Trophoblast cell (in vitro differentiated cells and primary cell): ENCODE data around the gene DHPS.
"Not testable (repeated sequence)": the region's sequence is repeated elsewhere in the genome, so short reads cannot be mapped to it uniquely, and the experiment has no call there.

ENCODE experiments used
- DNase-seq, 2 donors: peaks; one replicate each; pipeline ENCODE4 v3.0.0-alpha.2; 2016
- H2AFZ ChIP-seq: 2 replicates; pipeline ENCODE4 v1.6.1; 2013; ENCODE audit warnings: low read length, moderate library complexity, mild to moderate bottlenecking; ENCODE audit not compliant: insufficient read depth, poor library complexity
- H2AK5ac ChIP-seq: 2 replicates; pipeline ENCODE4 v1.6.1; 2013; ENCODE audit warnings: mild to moderate bottlenecking, low read length
- H2BK120ac ChIP-seq: 2 replicates; pipeline ENCODE4 v1.6.1; 2013; ENCODE audit warnings: low read length, mild to moderate bottlenecking, moderate library complexity; ENCODE audit not compliant: insufficient read depth, poor library complexity
- H2BK12ac ChIP-seq: 2 replicates; pipeline ENCODE4 v1.6.1; 2013; ENCODE audit warnings: mild to moderate bottlenecking, low read length, moderate library complexity
- H2BK5ac ChIP-seq: 2 replicates; pipeline ENCODE4 v1.6.1; 2013; ENCODE audit warnings: low read length, low read depth, moderate library complexity, mild to moderate bottlenecking; ENCODE audit not compliant: poor library complexity
- H3K14ac ChIP-seq: 2 replicates; pipeline ENCODE4 v1.6.1; 2013; ENCODE audit warnings: mild to moderate bottlenecking, low read length
- H3K18ac ChIP-seq: 2 replicates; pipeline ENCODE4 v1.6.1; 2013; ENCODE audit warnings: mild to moderate bottlenecking, low read length
- H3K23ac ChIP-seq: 2 replicates; pipeline ENCODE4 v1.6.1; 2013; ENCODE audit warnings: low read length
- H3K27ac ChIP-seq: 2 replicates; pipeline ENCODE4 v1.5.1; 2013; ENCODE audit warnings: low read depth, mild to moderate bottlenecking, inconsistent platforms, low read length, moderate library complexity
- H3K27me3 ChIP-seq: 2 replicates; pipeline ENCODE4 v1.6.1; 2013; ENCODE audit warnings: inconsistent platforms, mild to moderate bottlenecking, low read length, moderate library complexity; ENCODE audit not compliant: insufficient read depth
- H3K36me3 ChIP-seq, 2 experiments: 1 replicate in 1 of 2; 2 replicates in 1 of 2; pipeline ENCODE4 v1.6.1; 2013; ENCODE audit warnings: low read length in 2 of 2, mild to moderate bottlenecking in 2 of 2, moderate library complexity in 1 of 2; ENCODE audit not compliant: insufficient read depth in 2 of 2, control insufficient read depth in 1 of 2
- H3K4ac ChIP-seq: 2 replicates; pipeline ENCODE4 v1.6.1; 2013; ENCODE audit warnings: low read depth, mild to moderate bottlenecking, low read length, moderate library complexity
- H3K4me1 ChIP-seq, 2 experiments: 1 replicate in 1 of 2; 2 replicates in 1 of 2; pipeline ENCODE4 v1.6.1; 2013; ENCODE audit warnings: low read length in 2 of 2, mild to moderate bottlenecking in 2 of 2, moderate library complexity in 1 of 2; ENCODE audit not compliant: insufficient read depth in 2 of 2, control insufficient read depth in 1 of 2
- H3K4me2 ChIP-seq: 2 replicates; pipeline ENCODE4 v1.6.1; 2013; ENCODE audit warnings: inconsistent platforms, mild to moderate bottlenecking, low read length, moderate library complexity
- H3K4me3 ChIP-seq: 2 replicates; pipeline ENCODE4 v1.5.1; 2013; ENCODE audit warnings: mild to moderate bottlenecking, low read depth, low read length, inconsistent platforms
- H3K79me1 ChIP-seq: one replicate; pipeline ENCODE4 v1.6.1; 2013; ENCODE audit warnings: low read length
- H3K79me2 ChIP-seq: 2 replicates; pipeline ENCODE4 v1.6.1; 2013; ENCODE audit warnings: low read length, mild to moderate bottlenecking; ENCODE audit not compliant: control insufficient read depth, insufficient read depth, poor library complexity
- H3K9ac ChIP-seq: 2 replicates; pipeline ENCODE4 v1.6.1; 2013; ENCODE audit warnings: mild to moderate bottlenecking, low read length
- H3K9me3 ChIP-seq: 2 replicates; pipeline ENCODE4 v1.6.1; 2013; ENCODE audit warnings: low read depth, mild to moderate bottlenecking, control low read depth, inconsistent platforms, low read length; ENCODE audit not compliant: insufficient read depth
- H4K12ac ChIP-seq: 2 replicates; pipeline ENCODE4 v1.6.1; 2013; ENCODE audit warnings: low read depth, mild to moderate bottlenecking, low read length, moderate library complexity
- H4K8ac ChIP-seq: 2 replicates; pipeline ENCODE4 v1.6.1; 2013; ENCODE audit warnings: low read depth, mild to moderate bottlenecking, low read length, moderate library complexity
- H4K91ac ChIP-seq: one replicate; pipeline ENCODE4 v1.6.1; 2013; ENCODE audit warnings: low read depth, mild to moderate bottlenecking, low read length, moderate library complexity
- WGBS: extraction: QIAGEN DNeasy Blood & Tissue Kit; methylation state at CpG from one replicate; pipeline ENCODE4 v1.1.7; 2013; ENCODE audit warnings: missing lambda C conversion rate; ENCODE audit not compliant: insufficient read length, insufficient coverage; ENCODE audit errors: extremely low coverage; 5-methylcytosine and 5-hydroxymethylcytosine counted together

Gene DHPS

DNA sequence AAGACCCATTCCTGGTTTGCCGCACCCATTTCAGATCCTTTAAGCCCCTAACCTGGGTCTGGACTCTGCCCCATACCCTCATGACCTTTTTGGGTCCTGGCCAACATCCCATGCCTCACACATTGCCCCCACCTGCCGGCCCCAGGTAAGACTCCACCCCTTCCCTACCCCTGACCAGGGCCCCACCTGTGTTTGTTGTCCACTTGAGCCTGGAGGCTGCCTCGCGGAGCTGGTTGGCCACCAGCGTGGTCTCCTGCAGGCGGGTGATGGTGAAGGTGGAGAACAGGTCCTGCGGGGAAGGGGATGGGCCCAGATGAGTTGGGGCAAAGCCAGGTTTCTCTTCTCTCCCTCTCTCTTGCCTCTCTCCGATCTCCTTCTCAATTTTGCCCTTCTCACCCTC lies 34.6 kb downstream of the DHPS start:
- H4K8ac ChIP-seq = no peak overlapping the region
- no peak overlapping the region for H3K4me2 ChIP-seq
- no peak overlapping the region for H3K14ac ChIP-seq
- no peak for DNase-seq
- H3K23ac ChIP-seq = no peak overlapping the region
- WGBS = no CpG with 5 or more reads among the region's 8 CpGs
- H3K27ac ChIP-seq = no peak overlapping the region
- H3K4me1 ChIP-seq = no peaks in the 10 kb centered on the region
- H2BK12ac ChIP-seq = no peak overlapping the region
- H2BK120ac ChIP-seq = no peak overlapping the region
- H3K9me3 ChIP-seq = peaks cover 4% of the 10 kb centered on the region
- no peak overlapping the region for H2AFZ ChIP-seq
- H3K9ac ChIP-seq = no peak overlapping the region
- no peaks in the 10 kb centered on the region for H3K27me3 ChIP-seq
- no peaks in the 10 kb centered on the region for H3K79me2 ChIP-seq
- no peak overlapping the region for H3K4ac ChIP-seq
- peaks cover 9 to 11% of the 10 kb centered on the region in 2 experiments for H3K36me3 ChIP-seq
- H3K79me1 ChIP-seq = no peaks in the 10 kb centered on the region
- H2AK5ac ChIP-seq = no peak overlapping the region
- no peak overlapping the region for H4K12ac ChIP-seq
- H4K91ac ChIP-seq = no peak overlapping the region
- no peak overlapping the region for H3K4me3 ChIP-seq
- no peak overlapping the region for H3K18ac ChIP-seq
- no peak overlapping the region for H2BK5ac ChIP-seq

GRCh38 chr19:12646551-12646950 lies 35.1 kb downstream of the DHPS start:
- Histone ChIP-seq H3K23ac (no peak overlapping the region), H3K27me3 (no peaks in the 10 kb centered on the region), H3K79me1 (no peaks in the 10 kb centered on the region), H2AK5ac (no peak overlapping the region), H3K79me2 (no peaks in the 10 kb centered on the region), H4K91ac (no peak overlapping the region), H3K4me1 (no peaks in the 10 kb centered on the region), H2BK120ac (no peak overlapping the region), H3K36me3 (peaks cover 5 to 9% of the 10 kb centered on the region in 2 experiments), H3K9me3 (peaks cover 4% of the 10 kb centered on the region), H3K18ac (no peak overlapping the region), H3K27ac (no peak overlapping the region), H2AFZ (no peak overlapping the region), H3K9ac (no peak overlapping the region), H4K8ac (no peak overlapping the region), H3K14ac (no peak overlapping the region), H3K4me3 (no peak overlapping the region), H4K12ac (no peak overlapping the region), H2BK12ac (no peak overlapping the region), H3K4me2 (no peak overlapping the region), H2BK5ac (no peak overlapping the region), H3K4ac (no peak overlapping the region)
- no CpG with 5 or more reads among the region's 10 CpGs for WGBS
- no peak for DNase-seq

- not testable (repeated sequence) for H3K9ac ChIP-seq, H4K91ac ChIP-seq, H3K4ac ChIP-seq, H2AFZ ChIP-seq, H3K4me2 ChIP-seq, DNase-seq, H3K27ac ChIP-seq, H3K79me1 ChIP-seq, H4K12ac ChIP-seq, H3K4me1 ChIP-seq, H2BK12ac ChIP-seq, H2BK5ac ChIP-seq, H2BK120ac ChIP-seq, H3K79me2 ChIP-seq, H4K8ac ChIP-seq, H3K18ac ChIP-seq, H3K36me3 ChIP-seq, H3K4me3 ChIP-seq, H3K14ac ChIP-seq, H2AK5ac ChIP-seq, H3K9me3 ChIP-seq, H3K27me3 ChIP-seq, H3K23ac ChIP-seq
- no CpG with 5 or more reads among the region's 14 CpGs for WGBS
Observed at GRCh38 chr19:12643716-12644115, 38.0 kb downstream of the DHPS start.

- H2AFZ ChIP-seq = no peak overlapping the region
- H4K12ac ChIP-seq = no peak overlapping the region
- H4K8ac ChIP-seq = no peak overlapping the region
- no peak overlapping the region for H2BK12ac ChIP-seq
- H3K27ac ChIP-seq = no peak overlapping the region
- H3K4me1 ChIP-seq = peaks cover 2 to 5% of the 10 kb centered on the region in 2 experiments
- H2AK5ac ChIP-seq = no peak overlapping the region
- H2BK5ac ChIP-seq = no peak overlapping the region
- no peak overlapping the region for H3K9ac ChIP-seq
- H3K9me3 ChIP-seq = peaks cover 4% of the 10 kb centered on the region
- H3K18ac ChIP-seq = no peak overlapping the region
- H3K23ac ChIP-seq = no peak overlapping the region
- WGBS = no CpG with 5 or more reads among the region's 26 CpGs
- DNase-seq = no peak
- peaks cover 0 to 2% of the 10 kb centered on the region in 2 experiments for H3K36me3 ChIP-seq
- no peak overlapping the region for H4K91ac ChIP-seq
- no peaks in the 10 kb centered on the region for H3K79me1 ChIP-seq
- H3K27me3 ChIP-seq = no peaks in the 10 kb centered on the region
- no peak overlapping the region for H3K14ac ChIP-seq
- H3K79me2 ChIP-seq = no peaks in the 10 kb centered on the region
- H3K4me2 ChIP-seq = no peak overlapping the region
- no peak overlapping the region for H2BK120ac ChIP-seq
- no peak overlapping the region for H3K4me3 ChIP-seq
- no peak overlapping the region for H3K4ac ChIP-seq
Observed at GRCh38 chr19:12642506-12642905, 39.2 kb downstream of the DHPS start.
